Coronary artery (tissue), 2 donors: ENCODE results near the gene TMEM117.

ENCODE experiments used
- DNase-seq: peaks from one replicate; pipeline ENCODE4 v3.0.0-alpha.2; 2017; ENCODE audit warnings: low spot score
- H3K27ac ChIP-seq, 2 donors: fragments of 200-600 bp; sonication (generic); one replicate each; pipeline ENCODE4 v1.5.1; 2016 to 2019
- H3K4me3 ChIP-seq: fragments of 200-600 bp; sonication (generic); 2 replicates; pipeline ENCODE4 v1.5.1; 2016; ENCODE audit warnings: mild to moderate bottlenecking, moderate library complexity
- CTCF ChIP-seq: fragments of 200-600 bp; sonication (generic); IDR thresholded peaks from one replicate; pipeline ENCODE4 v1.5.1; 2019; ENCODE audit warnings: antibody characterized with exemption

The TMEM117 gene

GRCh38 chr12:44387581-44387980 is 551.7 kb downstream of the TMEM117 start:
- TF ChIP-seq CTCF = no peak
- no peak overlapping the region for H3K27ac ChIP-seq
- H3K4me3 ChIP-seq = no peak overlapping the region
- no peak for DNase-seq

- no peak for TF ChIP-seq CTCF
- no peak for DNase-seq
- no peak overlapping the region for H3K27ac ChIP-seq
- no peak overlapping the region for H3K4me3 ChIP-seq
Observed at GRCh38 chr12:44389038-44389437, 553.2 kb downstream of the TMEM117 start.

DNA sequence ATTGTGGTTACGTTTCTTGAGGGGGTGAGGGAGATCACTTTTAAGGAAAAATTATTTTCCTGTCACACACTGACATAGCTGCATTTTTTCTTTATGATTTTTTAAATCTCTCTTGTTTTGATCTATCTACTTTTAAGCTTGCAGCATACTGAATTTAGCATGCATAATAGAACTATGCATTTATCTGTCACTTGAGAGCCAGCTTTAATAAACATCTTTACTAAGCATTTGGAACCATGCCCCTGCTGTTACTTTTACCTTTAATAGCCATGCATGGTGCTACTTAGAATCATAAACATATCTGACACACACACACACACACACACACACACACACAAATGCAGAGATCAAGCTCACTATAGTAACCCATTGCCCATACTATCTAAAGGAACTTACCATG is 554.0 kb downstream of the TMEM117 start:
- no peak for TF ChIP-seq CTCF
- H3K27ac ChIP-seq = no peak overlapping the region
- no peak overlapping the region for H3K4me3 ChIP-seq
- DNase-seq = no peak

GRCh38 chr12:44397631-44398030 is 561.8 kb downstream of the TMEM117 start:
- DNase-seq = no peak
- H3K27ac ChIP-seq = no peak overlapping the region
- no peak for TF ChIP-seq CTCF
- H3K4me3 ChIP-seq = no peak overlapping the region

DNA sequence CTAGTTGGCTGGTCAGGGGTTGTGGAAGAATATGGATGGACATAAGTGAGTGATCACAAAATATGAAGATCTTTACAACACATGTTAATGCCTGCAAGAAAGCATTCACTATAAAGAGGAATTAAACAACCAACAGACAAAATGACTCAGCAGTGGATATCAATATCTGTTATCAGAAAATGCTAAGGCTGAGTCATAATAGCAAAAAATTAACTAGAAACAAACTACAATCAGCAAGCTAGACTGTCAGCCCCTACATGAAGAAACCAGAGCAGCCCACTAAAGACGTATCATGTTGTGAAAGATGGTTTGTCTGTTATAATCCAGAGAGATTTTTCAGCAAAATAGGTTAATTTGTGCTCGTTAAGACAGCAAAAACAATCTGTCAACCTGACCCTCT is 567.3 kb downstream of the TMEM117 start:
- no peak for TF ChIP-seq CTCF
- no peak overlapping the region for H3K4me3 ChIP-seq
- DNase-seq = no peak
- no peak overlapping the region for H3K27ac ChIP-seq

- no peak for DNase-seq
- Histone ChIP-seq H3K4me3 (no peak overlapping the region), H3K27ac (no peak overlapping the region)
- TF ChIP-seq CTCF = no peak
Observed at GRCh38 chr12:44405297-44405696, 569.4 kb downstream of the TMEM117 start.

GRCh38 chr12:44422559-44422958 is 586.7 kb downstream of the TMEM117 start:
- DNase-seq = no peak
- Histone ChIP-seq H3K27ac (no peak overlapping the region), H3K4me3 (no peak overlapping the region)
- TF ChIP-seq CTCF = no peak
